ENCODE results near the gene CFAP251.

DNA sequence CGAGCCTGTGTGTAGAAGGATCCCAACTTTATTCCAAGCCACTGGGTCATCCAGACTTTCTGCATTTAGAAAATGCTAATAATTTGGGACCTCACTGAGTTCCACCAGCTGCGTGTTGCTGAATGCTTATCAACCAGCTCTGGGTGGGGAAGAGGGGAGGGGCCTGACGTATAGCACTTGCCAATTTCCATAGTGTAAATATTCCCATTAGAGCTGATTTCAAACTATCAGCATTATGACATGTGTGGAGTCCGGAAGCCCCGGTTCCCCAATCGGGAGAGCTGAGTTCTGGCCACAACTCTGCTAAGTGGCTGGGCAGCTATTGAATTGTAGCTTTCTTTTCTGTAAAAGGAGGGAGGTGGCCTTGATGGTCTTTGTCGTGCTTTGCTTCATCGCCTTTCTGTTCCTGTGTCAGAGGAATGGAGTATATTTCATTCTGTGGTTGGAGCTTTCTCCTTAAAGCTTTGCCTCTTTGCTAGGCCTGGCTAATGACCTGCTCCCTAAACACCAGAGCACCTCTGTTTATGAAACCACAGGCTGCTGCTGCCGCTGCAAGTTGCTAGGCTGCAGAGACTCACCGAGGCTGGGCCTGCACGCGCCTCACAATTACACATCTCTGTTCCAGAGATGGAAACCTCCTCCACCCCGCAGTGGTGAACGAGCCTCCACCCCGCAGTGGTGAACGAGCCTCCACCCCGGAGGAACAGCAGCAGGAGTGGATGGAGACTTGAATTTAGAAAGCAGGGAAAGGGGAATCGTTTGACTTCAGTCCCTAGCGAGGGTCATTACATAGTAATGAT lies 95.6 kb downstream of the CFAP251 start:
- TF ChIP-seq, protein P1, sequence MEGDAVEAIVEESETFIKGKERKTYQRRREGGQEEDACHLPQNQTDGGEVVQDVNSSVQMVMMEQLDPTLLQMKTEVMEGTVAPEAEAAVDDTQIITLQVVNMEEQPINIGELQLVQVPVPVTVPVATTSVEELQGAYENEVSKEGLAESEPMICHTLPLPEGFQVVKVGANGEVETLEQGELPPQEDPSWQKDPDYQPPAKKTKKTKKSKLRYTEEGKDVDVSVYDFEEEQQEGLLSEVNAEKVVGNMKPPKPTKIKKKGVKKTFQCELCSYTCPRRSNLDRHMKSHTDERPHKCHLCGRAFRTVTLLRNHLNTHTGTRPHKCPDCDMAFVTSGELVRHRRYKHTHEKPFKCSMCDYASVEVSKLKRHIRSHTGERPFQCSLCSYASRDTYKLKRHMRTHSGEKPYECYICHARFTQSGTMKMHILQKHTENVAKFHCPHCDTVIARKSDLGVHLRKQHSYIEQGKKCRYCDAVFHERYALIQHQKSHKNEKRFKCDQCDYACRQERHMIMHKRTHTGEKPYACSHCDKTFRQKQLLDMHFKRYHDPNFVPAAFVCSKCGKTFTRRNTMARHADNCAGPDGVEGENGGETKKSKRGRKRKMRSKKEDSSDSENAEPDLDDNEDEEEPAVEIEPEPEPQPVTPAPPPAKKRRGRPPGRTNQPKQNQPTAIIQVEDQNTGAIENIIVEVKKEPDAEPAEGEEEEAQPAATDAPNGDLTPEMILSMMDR (IDR thresholded peaks at IDR 0.05 in 2 of 3, conservative IDR thresholded peaks at IDR 0.05 in 1 of 3; ENCODE audit: control insufficient read depth in 2 of 3, extremely low read depth in 1 of 3, insufficient read depth in 1 of 3, low read depth in 3 of 3, low read length in 3 of 3): no peak
- TF ChIP-seq FOXM1 (IDR thresholded peaks at IDR 0.05; ENCODE audit: low read depth, low read length): no peak
- TF ChIP-seq, protein P2, sequence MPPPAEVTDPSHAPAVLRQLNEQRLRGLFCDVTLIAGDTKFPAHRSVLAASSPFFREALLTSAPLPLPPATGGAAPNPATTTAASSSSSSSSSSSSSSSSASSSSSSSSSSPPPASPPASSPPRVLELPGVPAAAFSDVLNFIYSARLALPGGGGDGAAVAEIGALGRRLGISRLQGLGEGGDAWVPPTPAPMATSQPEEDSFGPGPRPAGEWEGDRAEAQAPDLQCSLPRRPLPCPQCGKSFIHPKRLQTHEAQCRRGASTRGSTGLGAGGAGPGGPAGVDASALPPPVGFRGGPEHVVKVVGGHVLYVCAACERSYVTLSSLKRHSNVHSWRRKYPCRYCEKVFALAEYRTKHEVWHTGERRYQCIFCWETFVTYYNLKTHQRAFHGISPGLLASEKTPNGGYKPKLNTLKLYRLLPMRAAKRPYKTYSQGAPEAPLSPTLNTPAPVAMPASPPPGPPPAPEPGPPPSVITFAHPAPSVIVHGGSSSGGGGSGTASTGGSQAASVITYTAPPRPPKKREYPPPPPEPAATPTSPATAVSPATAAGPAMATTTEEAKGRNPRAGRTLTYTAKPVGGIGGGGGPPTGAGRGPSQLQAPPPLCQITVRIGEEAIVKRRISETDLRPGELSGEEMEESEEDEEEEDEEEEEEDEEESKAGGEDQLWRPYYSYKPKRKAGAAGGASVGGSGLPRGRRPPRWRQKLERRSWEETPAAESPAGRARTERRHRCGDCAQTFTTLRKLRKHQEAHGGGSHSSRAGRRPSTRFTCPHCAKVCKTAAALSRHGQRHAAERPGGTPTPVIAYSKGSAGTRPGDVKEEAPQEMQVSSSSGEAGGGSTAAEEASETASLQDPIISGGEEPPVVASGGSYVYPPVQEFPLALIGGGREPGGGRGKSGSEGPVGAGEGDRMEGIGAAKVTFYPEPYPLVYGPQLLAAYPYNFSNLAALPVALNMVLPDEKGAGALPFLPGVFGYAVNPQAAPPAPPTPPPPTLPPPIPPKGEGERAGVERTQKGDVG (CRISPR knock-in tag; IDR thresholded peaks at IDR 0.05): no peak

Data from GM12878 (cell line).